Measurements from ENCODE around the gene MSL1.

The MSL1 gene

DNA sequence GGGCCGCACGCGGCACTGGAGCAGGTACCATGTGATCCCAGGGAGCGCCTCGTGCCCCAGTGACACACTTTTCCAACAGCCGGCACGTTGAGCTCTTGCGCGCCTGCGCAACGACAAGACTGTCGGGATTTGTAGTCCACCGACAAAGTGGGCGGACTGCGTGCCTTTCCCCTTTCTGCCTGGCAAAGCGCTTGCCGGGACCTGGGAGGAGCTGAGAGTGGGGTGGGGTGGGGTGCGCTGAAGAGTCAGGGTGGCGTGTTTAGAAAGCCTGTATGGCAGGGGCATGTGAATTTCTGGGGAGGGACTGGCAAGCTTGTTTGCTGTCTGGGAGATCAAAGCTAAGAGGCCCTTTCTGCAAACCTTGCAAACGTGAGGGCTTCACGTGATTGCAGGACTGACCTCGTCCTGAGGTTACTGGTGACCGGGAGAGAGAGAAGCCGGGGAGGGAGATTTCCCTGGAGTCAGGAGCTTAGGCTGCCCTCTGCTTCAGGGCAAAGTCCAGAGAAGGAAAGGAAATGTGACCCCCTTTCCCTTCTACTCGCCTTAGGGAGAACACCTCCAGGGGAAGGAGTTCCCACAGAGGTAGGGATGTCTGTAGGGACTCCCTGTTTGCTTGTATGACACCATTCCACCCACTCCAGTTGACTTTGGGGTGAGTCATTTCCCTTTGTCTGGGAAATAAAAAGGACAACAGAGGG lies 21.0 kb upstream of the MSL1 start:
- Histone ChIP-seq H3K4me1 (peaks cover 74 to 91% (median 86%) of the 10 kb centered on the region in 10 experiments), H4K20me1 (no peaks in the 10 kb centered on the region), H3K27ac (peak overlapping the region; percentile 90 to 98 (median 95))

DNA sequence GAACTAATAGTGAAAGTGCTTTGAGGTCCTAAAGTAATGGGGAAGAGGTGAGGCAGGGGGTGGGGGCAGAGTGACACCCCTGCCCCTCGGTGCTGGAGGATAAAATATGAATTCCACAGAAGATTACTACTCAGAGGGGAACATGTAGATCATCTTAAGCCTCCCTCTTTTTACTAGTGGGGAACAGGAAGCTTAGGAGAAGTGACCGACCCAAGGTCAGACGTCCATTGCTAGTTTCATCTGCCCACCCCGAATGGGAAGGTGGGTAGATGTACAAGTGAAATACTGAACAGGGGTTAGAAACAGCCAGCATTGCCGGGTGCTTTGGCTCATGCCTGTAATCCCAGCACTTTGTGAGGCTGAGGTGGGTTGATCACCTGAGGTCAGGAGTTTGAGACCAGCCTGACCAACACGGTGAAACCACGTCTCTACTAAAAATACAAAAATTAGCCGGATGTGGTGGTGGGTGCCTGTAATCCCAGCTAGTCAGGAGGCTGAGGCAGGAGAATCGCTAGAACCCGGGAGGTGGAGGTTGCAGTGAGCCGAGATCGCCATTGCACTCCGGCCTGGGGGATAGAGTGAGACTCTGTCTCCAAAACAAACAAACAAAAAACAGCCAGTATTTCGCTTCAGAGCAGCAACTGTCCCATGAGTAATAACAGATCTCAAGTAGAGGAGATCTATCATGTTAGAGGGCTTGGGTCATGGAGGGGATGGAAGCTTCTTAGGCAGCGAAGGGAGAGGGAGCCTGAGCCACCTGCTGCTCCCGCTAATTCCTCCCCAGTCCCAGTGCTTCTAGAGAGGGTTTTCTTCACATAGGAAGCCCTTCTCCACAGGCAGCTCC lies 20.2 kb upstream of the MSL1 start:
- peak overlapping the region in 10 of 11 experiments; percentile 76 to 91 (median 83); a peak in 13 of 22 replicates for H3K9ac ChIP-seq
- no peak for TF ChIP-seq Cebpa-rat (IDR thresholded peaks at IDR 0.05)
- no peaks in the 10 kb centered on the region; a peak in 1 of 22 replicates for H3K27me3 ChIP-seq
- H3K4me2 ChIP-seq: peak overlapping the region; percentile 94 to 100 (median 99)
- H3K36me3 ChIP-seq: peaks cover 0 to 10% (median 4%) of the 10 kb centered on the region in 11 experiments; a peak in 5 of 22 replicates
- H3K4me3 ChIP-seq: peak overlapping the region in 7 of 10 experiments; percentile 66 to 82 (median 70); a peak in 11 of 20 replicates
- H3K9me3 ChIP-seq (replicated peaks in 1 of 11): no peaks in the 10 kb centered on the region
- H4K20me1 ChIP-seq: no peaks in the 10 kb centered on the region
- H3K4me1 ChIP-seq: peaks cover 77 to 94% (median 90%) of the 10 kb centered on the region in 10 experiments
- H3K27ac ChIP-seq: peak overlapping the region in 10 of 11 experiments; percentile 36 to 98 (median 95); a peak in 18 of 22 replicates

More for the DNA sequence above, 21.0 kb upstream of the MSL1 start:
- no peak for TF ChIP-seq Cebpa-rat (IDR thresholded peaks at IDR 0.05)
- H3K4me2 ChIP-seq: peak overlapping the region; percentile 94 to 100 (median 99)
- no peaks in the 10 kb centered on the region for H3K9me3 ChIP-seq (replicated peaks in 1 of 11)
- H3K4me3 ChIP-seq: peak overlapping the region; percentile 66 to 82 (median 70)
- no peaks in the 10 kb centered on the region; a peak in 1 of 22 replicates for H3K27me3 ChIP-seq
- H3K36me3 ChIP-seq: peaks cover 0 to 10% (median 4%) of the 10 kb centered on the region in 11 experiments; a peak in 5 of 22 replicates
- peak overlapping the region; percentile 76 to 91 (median 83) for H3K9ac ChIP-seq

DNA sequence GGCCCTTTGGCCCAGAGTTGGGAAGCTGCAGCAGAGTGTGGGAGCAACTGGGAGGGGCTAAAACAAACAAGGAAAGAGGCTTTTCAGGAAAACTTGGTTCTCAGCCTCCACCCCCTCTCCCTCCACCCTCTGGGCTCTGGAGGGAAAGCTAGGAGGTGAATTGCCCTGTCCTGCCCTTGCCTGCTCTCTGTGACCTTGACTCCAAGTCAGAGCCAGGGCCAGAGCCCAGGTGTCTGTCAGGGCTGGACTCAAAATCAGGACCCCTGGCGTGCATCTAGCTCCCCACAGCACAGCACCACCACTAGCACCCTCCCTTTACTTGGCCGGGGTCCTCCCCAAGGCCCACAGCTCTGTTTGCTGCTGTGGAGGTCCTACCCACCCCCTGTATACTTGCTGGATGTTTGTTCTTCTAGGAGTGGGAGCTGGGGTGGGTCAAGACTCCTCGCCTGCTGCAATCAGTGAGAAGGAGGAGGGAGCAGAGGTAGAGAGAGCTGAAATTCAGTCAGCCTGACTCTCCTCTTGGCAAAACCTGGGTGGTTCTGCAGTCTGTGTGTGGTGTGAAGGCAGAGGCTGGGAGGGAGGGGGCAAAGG lies 18.6 kb upstream of the MSL1 start:
- H3K9me3 ChIP-seq (replicated peaks in 1 of 11): no peaks in the 10 kb centered on the region
- peak overlapping the region in 7 of 11 experiments; percentile 14 to 55 (median 42); a peak in 15 of 22 replicates for H3K9ac ChIP-seq
- TF ChIP-seq Cebpa-rat (IDR thresholded peaks at IDR 0.05): no peak
- peak overlapping the region; percentile 46 to 91 (median 68) for H3K4me2 ChIP-seq
- peak overlapping the region in 9 of 11 experiments; percentile 3 to 57 (median 30); a peak in 14 of 22 replicates for H3K27ac ChIP-seq
- no peaks in the 10 kb centered on the region for H3K36me3 ChIP-seq
- no peaks in the 10 kb centered on the region for H4K20me1 ChIP-seq
- H3K4me3 ChIP-seq: no peak overlapping the region
- no peaks in the 10 kb centered on the region; a peak in 1 of 22 replicates for H3K27me3 ChIP-seq
- peaks cover 75 to 94% (median 90%) of the 10 kb centered on the region in 10 experiments for H3K4me1 ChIP-seq

GRCh38 chr17:40103688-40104087 lies 18.1 kb upstream of the MSL1 start:
- Histone ChIP-seq H3K27ac (peak overlapping the region in 7 of 11 experiments; percentile 3 to 57 (median 32); a peak in 11 of 22 replicates), H4K20me1 (no peaks in the 10 kb centered on the region), H3K9me3 (replicated peaks in 1 of 11) (no peaks in the 10 kb centered on the region), H3K27me3 (no peaks in the 10 kb centered on the region; a peak in 1 of 22 replicates), H3K4me2 (peak overlapping the region; percentile 46 to 91 (median 68)), H3K36me3 (no peaks in the 10 kb centered on the region), H3K4me3 (no peak overlapping the region), H3K4me1 (peaks cover 74 to 94% (median 90%) of the 10 kb centered on the region in 10 experiments), H3K9ac (peak overlapping the region in 6 of 11 experiments; percentile 29 to 55 (median 46); a peak in 11 of 22 replicates)
- TF ChIP-seq Cebpa-rat (IDR thresholded peaks at IDR 0.05): no peak

- H3K27me3 ChIP-seq: no peaks in the 10 kb centered on the region; a peak in 1 of 22 replicates
- no peaks in the 10 kb centered on the region for H3K9me3 ChIP-seq (replicated peaks in 1 of 11)
- no peaks in the 10 kb centered on the region for H4K20me1 ChIP-seq
- no peak overlapping the region for H3K9ac ChIP-seq
- H3K4me3 ChIP-seq: no peak overlapping the region
- no peak overlapping the region for H3K27ac ChIP-seq
- no peaks in the 10 kb centered on the region for H3K36me3 ChIP-seq
- H3K4me1 ChIP-seq: peaks cover 84 to 98% (median 92%) of the 10 kb centered on the region in 10 experiments
- H3K4me2 ChIP-seq: peak overlapping the region; percentile 70 to 94 (median 90); a peak in 19 of 22 replicates
- no peak for TF ChIP-seq Cebpa-rat (IDR thresholded peaks at IDR 0.05)
Observed at GRCh38 chr17:40104594-40105486, 16.9 kb upstream of the MSL1 start.

DNA sequence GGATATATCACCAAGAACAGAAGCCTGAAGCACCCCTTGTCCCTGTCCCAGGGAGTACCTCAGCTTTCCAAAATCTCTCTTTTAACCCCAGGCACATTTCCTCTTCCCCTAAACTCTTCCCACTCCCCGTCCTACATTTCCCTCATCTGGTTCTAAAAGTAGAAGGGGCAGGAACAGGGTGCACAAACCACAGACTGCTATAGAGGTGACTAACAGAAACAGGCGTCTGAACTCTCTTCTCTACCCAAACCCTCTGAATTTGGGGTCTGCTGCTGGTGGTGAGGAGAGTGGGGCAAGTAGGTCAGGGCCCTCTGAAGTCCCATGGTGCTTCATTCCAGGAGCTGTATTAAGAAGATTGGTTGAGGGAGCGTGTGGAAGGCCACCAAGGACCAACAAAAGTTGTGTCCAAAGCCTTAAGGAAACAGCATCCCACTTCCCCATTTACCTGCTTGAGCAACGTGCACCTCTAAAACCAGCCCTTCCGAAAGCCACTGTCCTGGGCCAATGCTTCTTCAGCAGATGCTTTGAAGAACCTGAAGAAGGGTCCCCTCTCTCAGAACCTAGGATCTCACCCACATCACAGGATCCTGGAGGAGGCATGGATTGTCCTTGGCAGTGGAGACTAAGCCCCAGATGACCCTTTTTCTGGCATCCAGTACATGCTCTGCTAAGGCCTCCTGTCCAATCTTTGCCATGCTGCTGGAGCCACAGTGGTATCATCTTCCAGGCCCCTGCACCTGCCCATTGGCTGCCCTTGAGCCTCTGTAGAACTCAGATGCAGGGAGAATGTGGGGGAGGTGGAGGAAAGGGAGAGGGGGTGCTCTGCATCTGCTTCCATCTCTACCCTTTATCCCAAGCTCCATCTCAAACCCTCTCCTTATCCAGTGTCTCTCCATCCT lies 15.7 kb upstream of the MSL1 start:
- H3K4me2 ChIP-seq: peak overlapping the region; percentile 70 to 94 (median 90)
- no peaks in the 10 kb centered on the region for H3K9me3 ChIP-seq (replicated peaks in 1 of 11)
- H3K27ac ChIP-seq: peak overlapping the region in 7 of 11 experiments; percentile 10 to 92 (median 84); a peak in 6 of 22 replicates
- no peak for TF ChIP-seq Cebpa-rat (IDR thresholded peaks at IDR 0.05)
- no peak overlapping the region for H3K4me3 ChIP-seq
- no peaks in the 10 kb centered on the region; a peak in 1 of 22 replicates for H3K27me3 ChIP-seq
- no peaks in the 10 kb centered on the region for H3K36me3 ChIP-seq
- peak overlapping the region in 6 of 11 experiments; percentile 14 to 76 (median 74); a peak in 2 of 22 replicates for H3K9ac ChIP-seq
- H4K20me1 ChIP-seq: no peaks in the 10 kb centered on the region
- H3K4me1 ChIP-seq: peaks cover 90 to 98% (median 94%) of the 10 kb centered on the region in 10 experiments
